ENCODE measurements around the gene GPR63.

GRCh38 chr6:96816301-96816817, 20.9 kb downstream of the GPR63 start:
- TF ChIP-seq POLR2A (IDR thresholded peaks at IDR 0.05) (no peak), CTCF (IDR thresholded peaks at IDR 0.05) (no peak)

Data from esophagus squamous epithelium (tissue), 4 donors.